IPS DF 19.7 (cell line): ENCODE results near the gene ARPC1B.

Experiments
- DNase-seq: peaks from one replicate; pipeline ENCODE4 v3.0.0-alpha.2; 2013; ENCODE audit warnings: low read depth, low spot score

The ARPC1B gene

GRCh38 chr7:99389772-99390171 lies 15.2 kb downstream of the ARPC1B start:
- no peak for DNase-seq

GRCh38 chr7:99390941-99391602 lies 16.5 kb downstream of the ARPC1B start:
- no peak for DNase-seq

- no peak for DNase-seq
These were observed 17.5 kb downstream of the ARPC1B start for GRCh38 chr7:99392046-99392445.

- peak; percentile 68 for DNase-seq
These were observed 18.3 kb downstream of the ARPC1B start for GRCh38 chr7:99392659-99393354.

GRCh38 chr7:99393355-99394187 lies 19.0 kb downstream of the ARPC1B start:
- no peak for DNase-seq

GRCh38 chr7:99394188-99394502 lies 19.6 kb downstream of the ARPC1B start:
- no peak for DNase-seq

GRCh38 chr7:99395616-99396327 lies 21.2 kb downstream of the ARPC1B start:
- DNase-seq, result no peak

GRCh38 chr7:99396418-99397296 lies 22.1 kb downstream of the ARPC1B start:
- no peak for DNase-seq

- no peak for DNase-seq
These were observed 22.9 kb downstream of the ARPC1B start for GRCh38 chr7:99397297-99397983.

- DNase-seq, result no peak
These were observed 24.4 kb downstream of the ARPC1B start for GRCh38 chr7:99398891-99399445.

- no peak for DNase-seq
These were observed 25.1 kb downstream of the ARPC1B start for GRCh38 chr7:99399597-99399996.

- no peak for DNase-seq
These were observed 28.3 kb downstream of the ARPC1B start for GRCh38 chr7:99402854-99403253.

- no peak for DNase-seq
These were observed 29.2 kb downstream of the ARPC1B start for GRCh38 chr7:99403764-99404163.

GRCh38 chr7:99404235-99404976 lies 29.9 kb downstream of the ARPC1B start:
- DNase-seq, result no peak

- DNase-seq, result no peak
These were observed 30.4 kb downstream of the ARPC1B start for GRCh38 chr7:99404977-99405320.

- no peak for DNase-seq
These were observed 32.0 kb downstream of the ARPC1B start for GRCh38 chr7:99406557-99406956.

GRCh38 chr7:99407872-99408378 lies 33.4 kb downstream of the ARPC1B start:
- no peak for DNase-seq

GRCh38 chr7:99408379-99409191 lies 34.1 kb downstream of the ARPC1B start, which contains the start of the genes BUD31 and PDAP1:
Gene BUD31 (plus strand): TSS chr7:99408969. CDS start chr7:99411093, 2,124 bp downstream.
Gene PDAP1 (minus strand): TSS chr7:99408597. CDS start chr7:99408548, 49 bp downstream.
- peak; percentile 93 for DNase-seq
